Measurements from ENCODE around the gene ARL3. TPM values are rescaled to one million over a fixed set of nuclear protein-coding genes. Genes with fewer than 3 reads are reported as not detected.
"Not testable (repeated sequence)": the region's sequence is repeated elsewhere in the genome, so short reads cannot be mapped to it uniquely, and the experiment has no call there.

The ARL3 gene
- 6.1 and 10.4 TPM in 2 replicates for total RNA-seq (2014; rRNA removed; shearing (Covaris generic))

DNA sequence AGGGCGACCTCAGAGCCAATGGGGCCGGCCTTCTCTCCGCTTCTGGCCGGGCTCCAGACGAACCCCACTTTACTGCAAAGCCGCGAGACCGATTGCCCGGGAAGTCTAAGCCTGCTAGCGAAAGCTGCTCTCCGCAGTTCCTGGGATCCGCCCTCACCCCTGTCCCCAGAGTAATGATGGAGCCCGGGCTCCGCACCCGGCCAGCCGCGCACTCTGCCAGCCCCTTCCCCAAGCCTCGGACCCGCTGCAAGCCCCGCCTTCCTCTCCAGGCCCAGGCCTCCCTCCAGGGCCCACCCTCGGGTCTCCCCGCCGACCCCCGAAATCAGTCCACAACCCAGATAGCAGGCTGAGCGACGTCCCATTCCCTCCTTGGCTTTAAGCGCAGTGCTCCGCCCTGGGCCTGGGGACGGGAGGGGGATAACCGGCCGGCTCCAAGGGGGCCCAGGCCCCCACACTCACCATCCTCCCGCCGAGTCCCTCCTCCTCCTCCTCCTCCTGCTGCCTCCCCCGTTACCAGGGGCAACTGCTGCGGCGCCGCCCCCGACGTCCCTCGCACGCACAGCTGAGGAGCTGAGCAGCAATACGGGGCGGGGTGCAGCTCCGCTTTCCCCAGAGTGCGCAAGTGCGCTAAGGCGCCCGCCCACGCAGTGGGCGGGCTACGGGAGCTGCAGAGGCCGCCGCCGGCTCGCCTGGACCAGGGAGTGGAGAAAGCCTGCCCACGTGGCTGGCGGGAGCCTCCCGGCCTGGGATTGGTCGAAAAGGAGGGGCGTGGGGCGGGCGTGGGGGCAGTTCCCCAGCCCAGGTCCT, at the start of gene ARL3:
ARL3 (minus strand) TSS at position 584 of the 807 bp plus-strand sequence; CDS start at position 462, 122 bp downstream.
- DNase-seq (ENCODE audit: low spot score) = peak; percentile 97

GRCh38 chr10:102763037-102763607, 48.9 kb upstream of the ARL3 start:
- no peak for DNase-seq (ENCODE audit: low spot score)

DNA sequence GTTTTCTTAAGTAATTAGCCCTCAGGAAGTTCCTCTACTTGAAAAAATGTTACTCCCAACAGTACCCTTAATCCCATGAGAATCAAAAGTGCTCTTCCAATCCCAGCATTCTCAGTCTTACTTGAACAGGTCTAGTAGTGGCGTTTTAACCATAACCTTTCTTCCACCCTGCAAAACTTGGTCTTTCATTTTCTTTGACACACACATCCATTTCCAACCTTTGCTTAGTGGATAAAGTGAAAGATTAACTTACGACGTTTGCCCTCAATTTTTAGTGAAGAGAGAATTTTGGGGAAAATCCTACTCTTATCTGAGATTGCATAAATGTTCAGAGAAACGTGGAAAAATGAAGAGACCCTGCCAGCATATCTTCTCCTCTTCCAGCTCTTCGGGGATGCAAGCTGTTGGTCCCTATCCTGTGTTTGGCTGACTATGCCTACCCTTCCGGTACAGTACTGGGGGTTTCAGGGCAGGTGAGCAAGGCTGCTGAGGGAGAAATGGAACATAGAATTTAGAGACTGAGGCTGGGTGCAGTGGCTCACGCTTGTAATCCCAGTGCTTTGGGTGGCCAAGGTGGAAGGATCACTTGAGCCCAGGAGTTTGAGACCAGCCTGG, 48.3 kb upstream of the ARL3 start:
- DNase-seq (ENCODE audit: low spot score) = no peak

DNA sequence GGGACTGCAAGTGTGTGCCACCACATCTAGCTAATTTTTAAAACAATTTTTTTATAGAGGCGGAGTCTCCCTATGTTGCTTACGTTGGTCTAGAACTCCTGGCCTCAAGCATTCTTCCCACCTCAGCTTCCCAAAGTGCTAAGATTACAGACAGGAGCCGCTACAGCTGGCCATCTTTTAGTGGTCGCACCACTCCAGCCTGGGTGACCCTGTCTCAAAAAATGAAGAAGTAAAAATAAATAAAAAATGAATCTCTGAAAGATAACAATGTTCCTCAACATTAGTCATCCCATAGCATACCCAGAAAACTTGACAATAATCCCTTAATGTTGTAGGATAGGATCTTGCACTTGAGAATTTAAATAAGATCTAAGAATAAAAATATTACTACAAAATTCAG, 47.8 kb upstream of the ARL3 start:
- DNase-seq (ENCODE audit: low spot score) = no peak

- no peak for DNase-seq (ENCODE audit: low spot score)
Observed at GRCh38 chr10:102759497-102760210, 45.5 kb upstream of the ARL3 start.

DNA sequence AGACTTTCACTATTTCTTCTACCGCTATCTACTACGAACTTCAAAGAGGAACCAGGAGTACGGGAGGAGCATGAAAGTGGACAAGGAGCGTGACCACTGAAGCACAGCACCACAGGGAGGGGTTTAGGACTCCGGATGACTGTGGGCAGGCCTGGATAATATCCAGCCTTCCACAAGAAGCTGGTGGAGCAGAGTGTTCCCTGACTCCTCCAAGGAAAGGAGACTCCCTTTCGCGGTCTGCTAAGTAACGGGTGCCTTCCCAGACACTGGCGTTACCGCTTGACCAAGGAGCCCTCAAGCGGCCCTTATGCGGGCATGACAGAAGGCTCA, 44.7 kb upstream of the ARL3 start:
- DNase-seq (ENCODE audit: low spot score) = not testable (repeated sequence)

- no peak for DNase-seq (ENCODE audit: low spot score)
Observed at GRCh38 chr10:102758240-102758932, 44.2 kb upstream of the ARL3 start.

- no peak for DNase-seq (ENCODE audit: low spot score)
Observed at GRCh38 chr10:102757323-102757722, 43.1 kb upstream of the ARL3 start.

- DNase-seq (ENCODE audit: low spot score) = no peak
Observed at GRCh38 chr10:102753718-102754117, 39.5 kb upstream of the ARL3 start.

GRCh38 chr10:102752934-102753664, 38.9 kb upstream of the ARL3 start:
- DNase-seq (ENCODE audit: low spot score) = peak; percentile 74

- DNase-seq (ENCODE audit: low spot score) = no peak
Observed at GRCh38 chr10:102752266-102752930, 38.2 kb upstream of the ARL3 start.

DNA sequence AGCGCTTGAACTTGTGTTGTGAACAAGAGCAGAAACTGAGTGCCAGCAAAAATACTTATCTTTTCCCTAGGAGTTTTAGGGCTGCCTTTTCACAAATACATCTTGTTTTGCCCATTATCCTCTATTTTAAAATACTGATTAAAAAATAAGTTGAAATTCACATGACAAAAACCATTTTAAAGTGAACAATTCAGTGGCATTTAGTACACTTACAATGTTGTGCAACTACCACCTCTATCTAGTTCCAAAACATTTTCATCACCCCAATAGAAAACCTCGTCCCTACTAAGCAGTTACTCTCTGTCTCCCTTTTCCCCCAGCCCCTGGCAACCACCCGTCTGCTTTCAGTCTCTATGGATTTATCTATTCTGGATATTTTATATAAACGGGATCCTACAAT, 31.0 kb upstream of the ARL3 start:
- no peak for DNase-seq (ENCODE audit: low spot score)

DNA sequence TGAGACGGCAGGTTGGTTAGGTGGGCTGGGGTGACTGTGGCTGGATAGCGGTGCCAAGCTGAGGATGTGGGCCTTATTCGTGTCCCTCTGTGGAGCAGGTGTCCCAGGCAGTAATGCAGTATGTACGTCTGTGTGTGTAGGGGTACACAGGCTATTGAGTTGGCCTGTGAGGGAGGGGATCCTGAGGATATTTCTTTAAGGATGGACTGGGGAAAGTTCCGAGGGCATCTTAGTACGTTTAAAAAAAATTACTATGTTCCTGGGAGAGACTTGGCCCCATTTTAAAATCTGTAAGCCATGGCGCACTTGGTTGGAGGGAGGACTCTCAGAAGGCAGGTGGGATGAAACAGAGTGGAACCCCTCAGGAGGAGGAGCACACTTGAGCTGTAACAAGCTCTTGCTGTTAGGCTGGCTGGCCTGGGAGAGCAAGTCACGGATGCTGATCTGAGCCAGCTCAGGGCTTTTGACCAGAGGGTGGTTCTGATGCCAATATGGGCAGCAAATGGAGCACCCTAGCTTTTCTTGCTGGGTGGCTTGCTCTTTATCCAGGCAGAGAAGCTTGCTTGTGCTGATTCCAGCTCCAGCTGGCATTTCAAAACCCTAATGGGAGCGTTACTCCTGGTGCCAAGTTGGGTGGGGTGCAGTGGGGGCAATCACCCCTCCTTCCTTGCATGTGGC, 30.3 kb upstream of the ARL3 start:
- DNase-seq (ENCODE audit: low spot score) = no peak

GRCh38 chr10:102743588-102744373, 29.6 kb upstream of the ARL3 start, which contains the start of gene WBP1L:
Gene WBP1L (plus strand): TSS chr10:102743948. CDS start chr10:102744054, 106 bp downstream.
- DNase-seq (ENCODE audit: low spot score) = peak; percentile 99

GRCh38 chr10:102743078-102743587, 28.9 kb upstream of the ARL3 start:
- no peak for DNase-seq (ENCODE audit: low spot score)

DNA sequence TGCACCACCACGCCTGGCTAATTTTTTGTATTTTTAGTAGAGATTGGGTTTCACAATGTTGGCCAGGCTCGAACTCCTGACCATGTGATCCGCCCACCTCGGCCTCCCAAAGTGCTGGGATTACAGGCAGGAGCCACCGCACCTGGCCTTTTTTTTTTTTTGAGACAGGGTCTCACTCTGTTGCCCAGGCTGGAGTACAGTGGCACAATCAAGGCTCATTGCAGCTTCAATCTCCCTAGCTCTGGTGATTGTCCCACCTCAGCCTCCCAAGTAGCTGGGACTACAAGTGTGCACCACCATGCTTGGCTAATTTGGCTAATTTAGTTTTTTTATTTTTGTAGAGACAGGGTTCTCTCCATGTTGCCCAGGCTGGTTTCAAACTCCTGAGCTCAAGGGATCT, 28.1 kb upstream of the ARL3 start:
- DNase-seq (ENCODE audit: low spot score) = not testable (repeated sequence)

GRCh38 chr10:102741726-102742237, 27.6 kb upstream of the ARL3 start:
- no peak for DNase-seq (ENCODE audit: low spot score)

DNA sequence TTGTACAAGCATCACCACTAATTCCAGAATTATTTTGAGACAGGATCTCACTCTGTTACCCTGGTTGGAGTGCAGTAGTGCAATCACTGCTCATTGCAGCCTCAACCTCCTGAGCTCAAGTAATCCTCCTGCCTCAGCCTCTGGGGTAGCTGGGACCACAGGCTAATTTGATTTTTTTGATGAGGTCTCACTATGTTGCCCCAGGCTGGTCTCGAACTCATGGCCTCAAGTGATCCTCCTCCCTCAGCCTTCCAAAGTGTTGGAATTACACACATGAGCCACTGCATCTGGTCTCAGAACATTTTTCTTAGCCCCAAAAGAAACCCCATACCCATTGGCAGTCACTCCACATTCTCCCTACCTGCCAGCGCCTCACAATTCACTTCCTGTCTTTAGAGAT, 26.0 kb upstream of the ARL3 start:
- no peak for DNase-seq (ENCODE audit: low spot score)

DNA sequence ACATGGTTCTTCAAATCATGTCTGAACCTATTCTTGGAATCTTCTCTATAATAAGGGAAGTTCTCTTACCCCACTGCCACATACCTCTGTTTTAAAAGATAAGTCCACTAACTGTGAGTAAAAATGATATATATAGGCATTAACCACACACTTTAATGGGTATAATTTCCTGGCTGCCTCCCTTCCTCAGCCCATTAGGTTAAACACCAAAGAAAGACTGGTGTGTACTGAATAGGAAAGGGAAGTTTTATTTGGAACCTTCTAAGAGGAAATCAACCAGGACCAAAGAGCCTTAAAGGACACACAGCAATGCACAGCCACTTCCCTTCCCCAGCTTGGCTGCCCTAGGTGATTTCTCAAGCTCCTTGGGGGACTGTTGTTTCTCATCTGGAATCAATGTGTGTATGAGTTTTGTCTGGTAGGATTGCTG, 24.5 kb upstream of the ARL3 start:
- DNase-seq (ENCODE audit: low spot score) = no peak
